Measurements from ENCODE around the gene SLC9A7.

SLC9A7 gene

DNA sequence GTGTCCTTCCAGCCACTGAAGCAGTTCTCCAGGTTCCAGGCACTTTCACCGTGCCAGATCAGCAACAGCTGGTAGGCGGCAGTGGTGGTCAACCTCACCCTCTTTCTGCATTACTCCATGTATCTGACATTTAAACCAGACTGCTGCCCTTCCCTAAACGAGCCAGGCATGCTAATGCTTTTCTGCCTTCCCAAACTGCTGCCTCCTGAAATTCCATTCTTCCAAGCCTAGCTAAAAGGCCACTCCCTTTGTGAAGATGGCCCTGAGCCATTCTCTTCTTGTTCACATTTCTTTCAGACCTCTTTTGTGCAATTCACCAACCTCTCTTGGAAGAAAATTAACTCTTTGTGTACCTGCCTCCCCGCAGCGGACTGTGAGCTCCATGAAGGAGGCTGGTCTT is 111.7 kb downstream of the SLC9A7 start:
- DNase-seq: no peak

DNA sequence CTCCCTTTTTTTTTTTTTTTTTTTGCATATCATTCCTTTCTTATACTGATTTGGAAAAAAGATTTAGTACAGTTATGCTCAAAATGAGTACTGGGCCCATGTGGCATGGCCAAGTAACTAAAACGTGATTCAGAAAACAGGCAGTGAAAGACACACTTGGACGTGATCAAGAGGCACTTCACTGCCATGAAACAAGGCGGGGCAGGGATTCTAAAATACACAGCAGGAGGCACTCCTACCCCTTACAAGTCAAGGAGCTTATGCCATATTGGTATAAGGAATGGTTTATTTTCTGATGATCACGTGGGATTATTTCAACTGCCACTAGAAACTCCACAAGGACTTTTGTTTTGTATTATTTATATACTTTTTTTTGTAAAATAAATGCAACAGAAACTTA is 113.3 kb downstream of the SLC9A7 start:
- no peak for DNase-seq

DNA sequence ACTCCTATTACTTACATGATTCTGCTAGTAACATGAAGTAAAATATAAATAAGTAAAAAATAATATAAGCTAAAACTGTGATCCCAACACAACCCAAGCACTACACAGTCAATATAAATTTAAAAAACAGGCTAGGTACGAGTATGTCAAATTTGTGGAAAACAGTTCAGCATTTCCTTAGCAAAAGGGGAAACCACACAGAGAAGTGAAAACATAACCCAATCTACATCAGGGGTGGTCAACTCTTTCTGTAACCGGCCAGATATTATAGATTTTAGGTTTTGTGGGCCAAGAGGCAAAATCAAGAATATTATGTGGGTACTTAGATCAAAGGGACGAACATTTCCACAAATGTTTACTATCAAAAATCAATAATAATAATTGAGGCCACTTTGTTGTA is 115.3 kb downstream of the SLC9A7 start:
- no peak for DNase-seq

DNA sequence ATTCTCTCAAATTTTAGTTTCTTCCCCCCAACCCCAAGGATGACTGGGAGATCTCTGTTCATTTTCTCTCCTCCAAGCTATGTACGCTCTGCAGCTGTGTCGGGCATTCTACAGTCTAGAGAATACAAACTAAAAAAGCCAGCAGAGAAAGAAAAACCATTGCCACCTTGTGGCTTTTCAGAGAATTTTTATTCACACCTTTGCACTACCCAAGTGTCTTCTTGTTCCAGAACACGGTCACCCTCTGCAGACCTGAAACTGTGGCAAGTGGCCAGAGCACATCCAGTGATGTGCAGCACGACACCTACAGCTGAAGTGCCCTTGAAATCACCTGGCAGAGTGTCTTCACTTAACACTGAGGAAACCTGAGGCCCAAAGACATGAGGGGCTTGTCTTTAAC is 116.8 kb downstream of the SLC9A7 start:
- no peak for DNase-seq

DNA sequence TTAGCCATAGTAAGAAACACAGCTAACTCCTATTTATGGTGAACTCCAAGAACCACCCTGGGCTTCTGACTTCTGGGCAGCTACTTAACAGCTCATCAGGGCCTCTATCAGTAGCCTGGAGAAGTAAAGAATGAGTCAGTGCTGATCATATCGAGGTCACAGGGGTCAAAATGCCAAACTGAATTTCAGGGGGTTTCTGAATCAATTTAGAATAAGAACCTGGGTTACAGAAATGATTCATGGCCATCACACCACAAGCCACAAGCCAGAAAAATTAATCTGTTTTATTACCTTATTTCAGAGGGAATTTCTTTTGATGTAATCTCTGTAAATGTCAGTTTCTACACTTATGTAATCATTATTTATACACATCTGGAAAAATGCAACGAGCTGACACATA is 121.0 kb downstream of the SLC9A7 start:
- no peak for DNase-seq

DNA sequence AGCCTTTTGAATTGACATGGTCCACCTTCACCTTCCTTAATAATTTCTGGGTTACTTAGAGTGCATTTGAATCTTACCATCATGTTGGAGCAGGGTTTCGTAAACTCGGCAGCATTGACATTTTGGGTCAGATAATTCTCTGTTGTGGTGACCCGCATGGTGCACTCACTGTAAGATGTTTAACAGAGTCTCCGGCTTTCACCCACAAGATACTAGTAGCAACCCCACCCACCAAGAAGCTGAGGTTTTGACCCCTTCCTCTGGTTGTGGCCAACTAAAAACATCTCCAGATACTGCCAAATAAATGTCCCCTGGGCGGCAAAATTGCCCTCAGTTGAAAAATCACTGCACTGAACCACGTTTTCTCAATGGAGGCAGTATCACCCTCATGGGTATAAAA is 122.7 kb downstream of the SLC9A7 start:
- DNase-seq: no peak

DNA sequence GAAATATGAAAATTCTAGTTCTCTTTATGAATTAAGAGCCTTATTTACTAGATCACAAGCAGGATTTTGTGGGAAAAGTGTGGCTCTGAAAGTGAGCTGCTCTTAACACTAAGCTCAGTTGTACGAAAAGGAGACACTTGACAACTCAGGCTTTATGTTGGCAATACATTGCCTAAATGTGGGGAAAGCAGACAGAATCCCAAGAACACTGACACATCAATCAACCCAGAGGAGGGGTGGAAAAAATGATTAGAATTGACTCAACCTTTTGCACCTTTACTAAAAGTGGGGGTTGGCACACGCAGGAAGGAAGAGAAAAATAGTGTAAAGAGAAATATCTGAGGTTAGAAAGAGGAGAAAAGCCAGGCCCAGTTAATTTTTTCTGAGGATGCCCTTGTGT is 123.7 kb downstream of the SLC9A7 start:
- DNase-seq: no peak

DNA sequence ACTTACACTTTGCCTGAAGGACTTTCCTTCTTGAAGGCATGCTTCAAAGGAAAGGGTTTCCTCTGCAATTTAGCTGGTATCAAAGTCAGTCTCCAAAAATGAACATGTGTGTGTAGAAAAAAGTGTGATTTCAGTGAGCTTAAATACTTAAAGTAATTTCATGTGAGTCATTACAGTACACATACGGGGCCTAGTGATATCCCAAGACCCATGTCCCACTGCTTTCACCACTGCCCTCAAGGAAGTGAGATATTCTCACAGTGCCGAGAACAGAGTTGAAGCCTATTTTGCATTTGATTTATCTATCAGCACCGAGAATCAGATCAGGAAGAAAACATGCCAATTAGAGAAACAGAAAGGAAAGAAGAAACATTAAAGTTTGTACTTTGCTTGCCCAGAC is 124.3 kb downstream of the SLC9A7 start:
- no peak for DNase-seq

DNA sequence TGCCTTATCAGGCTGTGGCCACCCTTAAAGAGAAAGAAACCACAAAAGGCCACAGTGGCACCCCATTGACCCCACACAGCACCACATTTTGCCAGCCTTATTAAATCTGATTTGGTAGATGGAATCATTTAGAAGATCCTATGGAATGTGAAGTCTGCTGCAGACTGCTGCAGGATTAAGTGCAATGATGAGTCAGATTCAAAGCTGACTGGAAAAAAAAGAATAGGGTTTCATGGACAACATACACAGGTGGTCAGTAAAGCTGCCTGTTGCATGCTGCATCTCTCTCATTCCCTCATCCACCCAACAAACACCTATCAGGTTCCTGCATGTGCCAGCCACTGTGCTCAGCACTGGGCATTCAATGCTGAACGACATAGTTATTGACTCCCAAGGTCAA is 128.8 kb downstream of the SLC9A7 start:
- peak; percentile 34 for DNase-seq

DNA sequence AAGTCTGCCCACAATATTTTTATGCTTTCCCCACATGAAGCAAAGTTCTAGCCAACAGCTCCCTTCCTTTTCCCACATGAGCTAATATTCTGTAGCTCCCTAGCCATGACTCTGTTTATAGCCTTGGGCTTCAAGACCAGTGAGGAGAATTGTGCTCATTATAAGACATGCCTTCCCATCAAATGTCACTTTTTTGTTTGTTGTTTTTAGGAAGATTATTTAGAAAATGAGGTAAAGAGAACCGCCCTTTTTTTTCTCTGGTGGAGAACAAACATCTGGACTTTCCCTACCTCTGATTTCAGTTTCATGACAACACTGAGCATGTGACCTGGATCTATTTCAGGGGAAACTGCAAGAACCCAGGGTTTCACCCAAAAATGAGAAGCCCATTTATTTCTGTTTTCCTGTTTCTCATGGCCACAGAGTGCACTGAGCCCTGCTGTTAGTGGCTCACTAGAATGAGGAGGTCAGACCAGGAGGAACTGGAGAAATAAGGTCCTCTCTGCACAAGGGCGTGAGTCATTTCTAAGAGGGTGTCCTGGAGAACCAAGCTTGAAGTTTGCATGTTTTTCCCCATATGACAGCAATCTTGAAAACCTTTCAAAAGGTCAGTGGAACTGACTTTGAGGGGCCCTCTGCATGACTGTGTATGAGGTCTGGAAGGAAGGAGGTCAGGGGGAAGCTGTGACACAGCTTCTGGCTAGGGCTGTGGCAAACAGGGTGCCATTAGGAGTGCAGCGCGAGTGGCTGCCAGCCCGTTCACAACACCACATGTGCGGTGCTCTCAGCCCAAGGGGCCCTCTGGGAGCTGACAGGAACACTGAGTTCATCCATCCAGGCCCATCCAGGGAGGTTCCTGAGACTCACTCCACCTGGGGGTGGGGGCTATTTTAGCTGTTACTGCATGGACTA is 130.2 kb downstream of the SLC9A7 start:
- no peak for DNase-seq

DNA sequence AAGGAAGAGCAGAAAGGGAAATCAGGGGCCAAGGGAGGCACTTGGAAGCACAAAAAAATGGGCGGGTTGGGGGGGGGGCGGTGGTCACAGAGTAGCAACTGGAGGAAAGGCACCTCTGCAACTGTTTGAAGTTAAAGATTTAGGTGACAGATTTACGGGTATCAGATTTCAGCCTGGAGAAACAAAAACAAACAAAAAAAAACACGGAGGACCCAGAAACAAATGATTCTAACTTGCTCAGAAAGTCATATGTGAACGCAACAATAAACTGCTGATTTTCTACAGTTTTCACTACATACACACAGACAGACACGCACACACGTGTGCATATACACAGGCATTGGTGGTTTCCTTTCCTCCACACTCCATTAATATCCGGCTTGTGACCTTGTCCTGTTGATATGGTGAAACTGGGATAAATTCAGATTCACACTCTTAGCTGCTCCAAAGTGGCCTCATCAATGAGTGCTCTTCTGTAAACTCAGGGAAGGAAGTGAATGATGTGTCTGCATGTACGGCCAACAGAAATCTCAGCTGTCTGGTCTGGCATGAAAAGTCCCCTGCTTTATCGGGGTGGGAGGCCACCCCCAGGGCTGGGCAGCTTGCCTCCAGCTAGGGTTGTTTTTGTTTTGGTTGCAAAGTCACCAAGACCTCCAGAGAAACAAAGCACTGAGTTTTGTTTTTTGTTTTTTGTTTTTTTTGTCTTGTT is 131.1 kb downstream of the SLC9A7 start:
- DNase-seq: no peak

DNA sequence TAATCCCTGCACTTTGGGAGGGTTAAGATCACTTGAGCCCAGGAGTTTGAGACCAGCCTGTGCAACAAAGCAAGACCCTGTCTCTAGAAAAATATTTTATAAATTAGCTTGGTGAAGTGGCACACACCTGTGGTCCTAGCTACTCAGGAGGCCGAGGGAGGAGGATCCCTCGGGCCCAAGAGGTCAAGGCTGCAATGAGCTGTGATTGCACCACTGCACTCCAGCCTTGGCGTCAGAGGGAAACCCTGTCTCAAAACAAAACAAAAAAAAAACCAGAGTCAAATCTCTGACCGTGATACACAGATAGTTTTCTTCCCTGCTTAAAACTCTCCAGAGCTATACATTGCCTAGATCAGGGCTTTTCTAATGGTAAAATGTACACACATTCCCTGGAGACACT is 131.9 kb downstream of the SLC9A7 start:
- DNase-seq: no peak

DNA sequence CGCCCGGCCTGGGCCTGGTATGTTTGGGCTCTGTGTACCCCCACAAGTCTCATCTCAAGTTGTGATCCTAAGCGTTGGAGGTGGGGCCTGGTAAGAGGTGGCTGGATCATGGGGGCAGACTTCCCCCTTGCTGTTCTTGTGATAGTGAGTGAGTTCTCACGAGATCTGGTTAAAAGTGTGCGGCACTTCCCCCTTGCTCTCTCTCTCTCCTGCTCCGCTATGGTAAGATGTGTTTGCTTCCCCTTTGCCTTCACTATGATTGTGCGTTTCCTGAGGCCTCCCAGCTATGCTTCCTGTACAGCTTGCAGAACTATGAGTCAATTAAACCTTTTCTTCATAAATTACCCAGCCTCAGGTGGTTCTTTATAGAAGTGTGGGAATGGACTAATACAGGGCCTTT is 132.4 kb downstream of the SLC9A7 start:
- DNase-seq: no peak

DNA sequence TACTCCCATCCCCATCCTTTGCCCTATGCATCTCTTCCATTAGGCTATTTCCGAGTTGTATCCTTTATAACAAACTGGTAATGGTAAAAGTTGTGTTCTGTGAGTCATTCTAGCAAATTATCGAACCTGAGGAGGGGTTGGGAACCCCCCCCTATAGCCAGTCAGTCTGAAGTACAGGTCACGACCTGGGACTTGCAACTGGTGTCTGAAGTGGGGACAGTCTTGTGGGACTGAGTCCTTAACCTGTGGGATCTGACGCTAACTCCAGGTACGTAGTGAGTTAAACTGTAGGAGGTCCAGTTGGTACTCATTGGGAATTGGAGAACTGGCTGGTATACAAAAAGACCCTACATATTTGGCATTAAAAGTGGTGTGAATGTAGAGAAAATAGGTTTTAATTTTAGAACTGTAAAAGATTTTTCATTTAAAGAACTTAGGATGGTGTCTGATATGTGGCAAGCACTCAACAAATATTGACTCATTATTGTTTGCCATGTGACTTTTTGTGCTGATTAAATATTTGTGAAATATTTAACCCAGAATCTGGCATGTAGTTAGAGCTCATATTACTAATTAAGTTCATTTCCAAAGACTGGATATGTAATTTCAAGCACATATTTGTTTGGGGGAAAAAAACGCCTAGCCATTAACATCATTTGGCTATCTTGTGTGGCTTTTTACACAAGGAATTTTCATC is 134.7 kb downstream of the SLC9A7 start:
- no peak for DNase-seq

DNA sequence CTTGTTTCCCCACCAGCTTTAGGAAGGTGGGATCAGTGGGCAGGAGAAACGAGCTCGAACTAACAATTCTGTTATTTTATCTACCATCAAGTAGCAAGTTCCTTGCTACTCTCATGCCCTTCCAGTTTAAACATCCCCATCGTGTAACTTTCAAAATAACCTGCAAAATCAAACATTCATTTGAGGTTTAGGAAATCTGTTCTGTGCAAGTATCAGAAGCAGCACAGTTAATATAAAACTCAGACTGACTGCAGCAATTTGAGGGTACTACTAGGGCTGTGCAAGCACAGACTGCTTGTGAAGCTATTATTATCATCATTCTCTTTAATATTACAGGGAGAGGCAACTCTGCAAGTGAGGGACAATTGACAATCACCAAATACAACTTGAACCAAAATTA is 137.3 kb downstream of the SLC9A7 start:
- no peak for DNase-seq

DNA sequence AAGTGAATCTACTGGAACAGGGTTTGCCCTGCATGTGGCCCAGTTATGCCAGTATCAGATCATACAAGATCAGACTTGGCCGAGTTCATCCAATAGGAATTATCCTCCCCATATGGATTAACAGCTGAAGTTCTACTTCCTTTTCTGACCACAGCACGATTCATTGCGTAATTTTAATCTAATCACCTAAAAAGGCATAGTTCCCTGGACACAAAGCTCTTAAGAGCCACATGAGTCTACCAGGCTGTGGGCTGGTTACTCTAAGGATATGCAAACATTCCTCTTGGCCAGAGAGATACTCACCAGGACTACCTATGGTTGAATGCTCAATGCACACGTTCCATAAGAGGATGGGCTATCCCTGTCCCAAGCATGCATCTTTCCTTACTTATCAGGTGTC is 138.4 kb downstream of the SLC9A7 start:
- no peak for DNase-seq

DNA sequence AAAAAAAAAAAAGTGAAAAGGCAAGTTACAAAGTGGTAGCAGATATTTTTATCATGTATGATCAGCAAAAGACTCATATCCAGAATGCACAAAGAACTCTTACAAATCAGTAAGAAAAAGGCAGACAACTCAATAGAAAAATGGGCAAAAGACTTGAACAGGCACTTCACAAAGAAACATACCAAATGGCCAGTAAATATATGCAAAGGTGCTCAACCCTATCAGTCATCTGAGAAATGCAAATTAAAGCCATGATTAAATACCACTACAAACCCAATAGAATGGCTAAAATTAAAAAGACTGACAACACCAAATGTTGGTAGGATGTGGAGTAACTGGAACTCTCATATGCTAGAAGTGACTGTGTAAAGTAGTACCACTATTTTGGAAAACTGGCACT is 140.0 kb downstream of the SLC9A7 start:
- DNase-seq: no peak

DNA sequence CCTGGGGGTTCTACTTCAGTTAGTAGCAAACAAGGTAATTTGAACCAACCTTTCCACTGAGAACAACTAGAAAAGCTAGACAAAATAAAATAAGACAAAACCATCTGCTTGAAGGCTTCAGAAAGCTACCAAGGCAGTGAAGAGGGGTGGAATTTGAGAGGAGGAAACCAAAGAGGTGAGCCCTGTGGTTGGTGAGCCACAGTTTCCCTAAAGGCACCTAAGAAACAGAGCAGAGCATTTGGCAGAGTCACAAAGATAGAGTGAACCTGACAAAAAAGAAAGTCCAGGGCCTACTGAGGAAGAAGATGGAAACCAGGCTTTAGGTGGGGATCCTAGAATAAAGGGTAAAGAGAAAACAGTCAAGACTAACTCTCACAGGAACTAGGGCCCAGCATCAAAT is 141.0 kb downstream of the SLC9A7 start:
- DNase-seq: no peak

DNA sequence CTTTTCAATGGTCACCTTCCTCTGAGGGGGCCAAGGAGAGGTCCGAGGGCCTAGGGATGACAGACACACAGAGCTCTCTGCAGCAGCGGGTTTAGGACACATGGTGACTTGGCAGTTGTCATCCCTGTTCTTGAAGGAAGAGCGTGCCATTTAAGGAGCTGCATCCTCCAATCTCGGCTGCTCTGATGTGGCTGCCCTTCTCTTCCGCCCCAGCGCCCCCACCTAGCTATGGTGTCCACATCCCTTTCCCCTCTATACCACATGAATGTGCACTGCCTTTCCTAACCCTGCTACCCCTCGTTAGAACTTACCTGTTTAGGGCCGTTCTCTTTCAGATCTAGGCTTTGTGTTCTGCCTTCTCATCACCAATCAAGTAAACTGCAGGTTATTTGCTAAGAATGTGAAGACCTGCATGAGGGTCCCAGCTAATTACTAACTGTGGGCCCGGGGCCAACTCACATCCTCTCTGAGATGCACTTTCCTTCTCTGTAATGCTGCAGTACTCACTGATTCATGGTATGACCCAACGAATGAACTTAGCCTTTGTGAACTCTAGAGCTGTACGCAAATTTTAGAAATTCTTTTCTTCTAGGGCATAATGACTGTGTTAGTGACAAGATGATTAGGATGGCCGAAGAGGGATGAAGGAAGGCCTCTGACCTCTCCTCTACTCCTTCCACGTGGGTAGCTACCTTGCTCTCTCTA is 147.1 kb downstream of the SLC9A7 start:
- no peak for DNase-seq

DNA sequence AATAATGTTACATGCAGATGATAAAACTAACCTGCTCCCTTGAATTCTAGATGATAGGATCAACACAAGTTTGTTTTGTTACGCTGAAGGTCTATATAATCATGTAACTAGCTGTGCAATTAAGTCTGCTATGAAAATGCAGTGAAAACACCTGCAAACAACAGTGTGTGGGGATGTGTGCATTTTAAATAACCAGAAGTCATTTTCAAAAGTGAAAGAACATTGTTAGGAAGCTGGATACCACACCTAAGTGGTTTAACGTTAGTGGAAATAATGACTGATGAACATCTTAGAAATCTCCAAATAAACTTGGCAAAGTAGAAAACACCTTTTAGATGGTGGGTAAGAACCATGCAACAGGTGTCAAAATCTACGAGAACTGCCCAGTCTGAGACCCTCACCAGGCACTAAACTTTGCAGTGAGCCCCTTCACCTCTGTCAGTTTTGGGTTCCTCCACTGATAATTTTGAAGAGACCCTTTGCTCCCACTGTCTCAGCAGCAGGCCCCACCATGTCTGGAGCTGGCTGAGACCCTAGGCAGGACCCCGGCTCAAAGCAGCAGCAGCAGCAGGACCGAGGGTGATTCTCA is 148.8 kb downstream of the SLC9A7 start:
- no peak for DNase-seq

DNA sequence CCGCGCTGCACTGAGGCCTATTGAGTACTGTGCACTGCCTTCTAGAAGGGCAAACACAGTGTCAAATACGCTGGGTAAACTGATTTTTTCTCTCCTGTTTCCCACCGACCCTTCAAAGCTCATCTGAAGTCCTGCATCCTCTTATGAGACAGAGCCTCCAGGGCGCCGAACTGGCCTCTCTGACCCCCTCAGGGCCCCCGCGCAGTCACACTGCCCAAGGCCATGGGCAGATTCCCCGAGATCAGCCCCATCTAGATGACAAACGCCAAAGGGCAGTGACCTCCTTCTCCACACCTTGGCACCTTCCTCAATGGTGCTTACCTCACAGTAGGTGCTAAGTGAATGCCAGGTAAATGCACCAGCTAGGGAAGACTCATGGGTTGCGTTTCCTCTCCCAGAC is 151.0 kb downstream of the SLC9A7 start:
- no peak for DNase-seq

DNA sequence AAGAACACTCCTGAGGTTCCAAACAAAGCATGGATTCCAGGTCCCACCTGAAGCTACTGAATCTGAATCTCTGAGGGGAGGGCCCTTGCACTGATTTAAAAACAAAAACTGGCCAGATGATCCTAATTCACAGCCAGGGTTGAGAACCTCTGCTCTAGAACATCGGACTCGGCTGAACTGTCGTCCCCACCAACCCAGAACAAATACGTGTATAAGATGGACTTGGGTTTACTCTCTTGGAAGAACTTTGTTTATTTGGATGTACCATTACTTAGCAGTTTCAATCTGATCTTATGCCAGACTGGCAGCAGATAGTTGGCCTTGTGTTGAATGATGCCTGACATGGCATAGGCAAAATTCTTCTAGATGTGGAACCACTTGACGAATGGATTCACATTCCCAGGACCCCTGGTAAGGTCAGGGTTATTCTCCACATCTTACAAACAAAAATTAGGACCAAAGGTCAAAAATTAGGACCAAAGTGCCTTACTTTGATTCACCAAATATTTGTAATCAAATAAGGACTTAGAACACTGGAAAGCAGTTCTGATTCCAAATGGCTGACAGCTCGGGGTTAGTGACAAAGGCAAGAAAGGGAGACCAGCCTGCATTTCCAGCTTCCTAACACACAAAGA is 156.3 kb downstream of the SLC9A7 start:
- DNase-seq: no peak

Measured in fibroblast of skin of scalp (primary cell).